ENCODE results near the gene METAP1.

The METAP1 gene

GRCh38 chr4:98966926-98967325 is 28.6 kb upstream of the METAP1 start:
- no peaks in the 10 kb centered on the region for H3F3A ChIP-seq (ENCODE audit: control insufficient read depth, insufficient read depth)
- peaks cover 7% of the 10 kb centered on the region; the same call in 1 of the 2 replicates for H3K27me3 ChIP-seq (ENCODE audit: control insufficient read depth, low read length)
- no peaks in the 10 kb centered on the region for H4K20me1 ChIP-seq (ENCODE audit: control insufficient read depth, insufficient read depth, low read depth, low read length)
- no peak overlapping the region for H3K27ac ChIP-seq (ENCODE audit: low read depth, low read length)
- H3K9me3 ChIP-seq (ENCODE audit: control insufficient read depth, insufficient read depth, low read length), result no peaks in the 10 kb centered on the region
- peaks cover 9% of the 10 kb centered on the region for H3K4me1 ChIP-seq (ENCODE audit: control insufficient read depth, low read length)
- H3K4me2 ChIP-seq (ENCODE audit: low read length), result no peak overlapping the region
- no peaks in the 10 kb centered on the region for H3K79me2 ChIP-seq (ENCODE audit: control insufficient read depth, low read length)
- H3K9me2 ChIP-seq (replicated peaks; ENCODE audit: control insufficient read depth, low read length), result no peaks in the 10 kb centered on the region
- no peak overlapping the region for H3K4me3 ChIP-seq (ENCODE audit: low read length)
- no peaks in the 10 kb centered on the region for H3K36me3 ChIP-seq (ENCODE audit: control insufficient read depth, low read length)
- TF ChIP-seq CTCF (IDR thresholded peaks at IDR 0.05; ENCODE audit: low read depth, low read length, poor library complexity, severe bottlenecking) (no peak), EZH2phosphoT487 (IDR thresholded peaks at IDR 0.05; ENCODE audit: borderline replicate concordance, low read length) (no peak)

GRCh38 chr4:98967786-98968329 is 27.7 kb upstream of the METAP1 start:
- no peaks in the 10 kb centered on the region for H3F3A ChIP-seq (ENCODE audit: control insufficient read depth, insufficient read depth)
- H3K9me2 ChIP-seq (replicated peaks; ENCODE audit: control insufficient read depth, low read length), result no peaks in the 10 kb centered on the region
- no peaks in the 10 kb centered on the region for H3K79me2 ChIP-seq (ENCODE audit: control insufficient read depth, low read length)
- no peaks in the 10 kb centered on the region for H3K36me3 ChIP-seq (ENCODE audit: control insufficient read depth, low read length)
- peaks cover 9% of the 10 kb centered on the region for H3K4me1 ChIP-seq (ENCODE audit: control insufficient read depth, low read length)
- H3K27ac ChIP-seq (ENCODE audit: low read depth, low read length), result no peak overlapping the region
- H4K20me1 ChIP-seq (ENCODE audit: control insufficient read depth, insufficient read depth, low read depth, low read length), result no peaks in the 10 kb centered on the region
- H3K27me3 ChIP-seq (ENCODE audit: control insufficient read depth, low read length), result peaks cover 7% of the 10 kb centered on the region; the same call in 1 of the 2 replicates
- H3K4me2 ChIP-seq (ENCODE audit: low read length), result no peak overlapping the region
- H3K4me3 ChIP-seq (ENCODE audit: low read length), result no peak overlapping the region
- TF ChIP-seq CTCF (IDR thresholded peaks at IDR 0.05; ENCODE audit: low read depth, low read length, poor library complexity, severe bottlenecking) (no peak), EZH2phosphoT487 (IDR thresholded peaks at IDR 0.05; ENCODE audit: borderline replicate concordance, low read length) (no peak)
- H3K9me3 ChIP-seq (ENCODE audit: control insufficient read depth, insufficient read depth, low read length), result no peaks in the 10 kb centered on the region

GRCh38 chr4:98969878-98970785 is 25.4 kb upstream of the METAP1 start:
- H3K4me1 ChIP-seq (ENCODE audit: control insufficient read depth, low read length), result peaks cover 9% of the 10 kb centered on the region
- TF ChIP-seq EZH2phosphoT487 (IDR thresholded peaks at IDR 0.05; ENCODE audit: borderline replicate concordance, low read length) (no peak), CTCF (IDR thresholded peaks at IDR 0.05; ENCODE audit: low read depth, low read length, poor library complexity, severe bottlenecking) (no peak)
- H3K36me3 ChIP-seq (ENCODE audit: control insufficient read depth, low read length), result no peaks in the 10 kb centered on the region
- no peak overlapping the region for H3K4me3 ChIP-seq (ENCODE audit: low read length)
- H3K9me2 ChIP-seq (replicated peaks; ENCODE audit: control insufficient read depth, low read length), result no peaks in the 10 kb centered on the region
- no peaks in the 10 kb centered on the region for H3F3A ChIP-seq (ENCODE audit: control insufficient read depth, insufficient read depth)
- H3K79me2 ChIP-seq (ENCODE audit: control insufficient read depth, low read length), result no peaks in the 10 kb centered on the region
- H3K27ac ChIP-seq (ENCODE audit: low read depth, low read length), result no peak overlapping the region
- H3K4me2 ChIP-seq (ENCODE audit: low read length), result no peak overlapping the region
- no peaks in the 10 kb centered on the region for H3K9me3 ChIP-seq (ENCODE audit: control insufficient read depth, insufficient read depth, low read length)
- H4K20me1 ChIP-seq (ENCODE audit: control insufficient read depth, insufficient read depth, low read depth, low read length), result no peaks in the 10 kb centered on the region
- H3K27me3 ChIP-seq (ENCODE audit: control insufficient read depth, low read length), result peaks cover 14% of the 10 kb centered on the region; the same call in 1 of the 2 replicates

Measured in DOHH2 (cell line).